Measurements from ENCODE around the gene FSTL4. TPM values are rescaled to one million over a fixed set of nuclear protein-coding genes. Genes with fewer than 3 reads are reported as not detected.

The FSTL4 gene
- total RNA-seq, 2 donors from 2014 or later, result 4.4 to 5.5 TPM

DNA sequence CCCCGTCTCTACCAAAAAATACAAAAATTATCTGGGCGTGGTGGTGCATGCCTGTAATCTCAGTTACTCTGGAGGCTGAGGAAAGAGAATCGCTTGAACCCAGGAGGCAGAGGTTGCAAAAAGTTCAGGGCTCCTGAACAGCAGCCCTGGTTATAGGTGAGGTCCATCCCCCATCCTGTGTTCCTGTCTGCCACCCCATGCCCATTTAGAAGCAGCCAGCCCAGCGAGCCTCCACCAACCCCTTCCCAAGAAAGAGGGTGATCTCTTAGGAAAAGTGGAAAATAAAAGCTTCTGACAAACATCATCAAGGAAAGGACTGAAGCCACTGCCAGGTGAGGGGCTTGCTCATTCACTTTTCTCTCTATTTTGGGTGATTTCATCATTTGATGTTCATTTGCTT, 55.8 kb downstream of the FSTL4 start:
- Histone ChIP-seq H3K9me3 (ENCODE audit: control insufficient read depth, low read length) (no peaks in the 10 kb centered on the region), H3K27me3 (ENCODE audit: control insufficient read depth, insufficient read depth, low read length, poor library complexity, severe bottlenecking) (no peaks in the 10 kb centered on the region), H3K9ac (ENCODE audit: extremely low read depth, low read length, poor library complexity, severe bottlenecking) (no peak overlapping the region), H3K4me1 (ENCODE audit: control insufficient read depth, insufficient read depth, low read length) (peaks cover 8% of the 10 kb centered on the region), H3K36me3 (ENCODE audit: control insufficient read depth, insufficient read depth, low read length) (no peaks in the 10 kb centered on the region), H3K27ac (ENCODE audit: low read depth, low read length) (no peak overlapping the region), H3K4me3 (ENCODE audit: low read length) (no peak overlapping the region)
- Mint-ChIP-seq H3K4me1 (peaks cover 10% of the 10 kb centered on the region), H3K9me3 (no peaks in the 10 kb centered on the region), H3K4me3 (no peak overlapping the region), H3K27ac (no peak overlapping the region), H3K27me3 (ENCODE audit: insufficient read depth) (peaks cover 5% of the 10 kb centered on the region), H3K36me3 (ENCODE audit: low read depth) (no peaks in the 10 kb centered on the region)
- TF ChIP-seq, protein P1, sequence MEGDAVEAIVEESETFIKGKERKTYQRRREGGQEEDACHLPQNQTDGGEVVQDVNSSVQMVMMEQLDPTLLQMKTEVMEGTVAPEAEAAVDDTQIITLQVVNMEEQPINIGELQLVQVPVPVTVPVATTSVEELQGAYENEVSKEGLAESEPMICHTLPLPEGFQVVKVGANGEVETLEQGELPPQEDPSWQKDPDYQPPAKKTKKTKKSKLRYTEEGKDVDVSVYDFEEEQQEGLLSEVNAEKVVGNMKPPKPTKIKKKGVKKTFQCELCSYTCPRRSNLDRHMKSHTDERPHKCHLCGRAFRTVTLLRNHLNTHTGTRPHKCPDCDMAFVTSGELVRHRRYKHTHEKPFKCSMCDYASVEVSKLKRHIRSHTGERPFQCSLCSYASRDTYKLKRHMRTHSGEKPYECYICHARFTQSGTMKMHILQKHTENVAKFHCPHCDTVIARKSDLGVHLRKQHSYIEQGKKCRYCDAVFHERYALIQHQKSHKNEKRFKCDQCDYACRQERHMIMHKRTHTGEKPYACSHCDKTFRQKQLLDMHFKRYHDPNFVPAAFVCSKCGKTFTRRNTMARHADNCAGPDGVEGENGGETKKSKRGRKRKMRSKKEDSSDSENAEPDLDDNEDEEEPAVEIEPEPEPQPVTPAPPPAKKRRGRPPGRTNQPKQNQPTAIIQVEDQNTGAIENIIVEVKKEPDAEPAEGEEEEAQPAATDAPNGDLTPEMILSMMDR (conservative IDR thresholded peaks at IDR 0.05), result no peak
- no peak for DNase-seq
- WGBS, 2 experiments (ENCODE audit: insufficient coverage in 1 of 2, insufficient read length in 1 of 2), result 74 to 93% methylated on average over 2 to 4 of the region's 4 CpGs

DNA sequence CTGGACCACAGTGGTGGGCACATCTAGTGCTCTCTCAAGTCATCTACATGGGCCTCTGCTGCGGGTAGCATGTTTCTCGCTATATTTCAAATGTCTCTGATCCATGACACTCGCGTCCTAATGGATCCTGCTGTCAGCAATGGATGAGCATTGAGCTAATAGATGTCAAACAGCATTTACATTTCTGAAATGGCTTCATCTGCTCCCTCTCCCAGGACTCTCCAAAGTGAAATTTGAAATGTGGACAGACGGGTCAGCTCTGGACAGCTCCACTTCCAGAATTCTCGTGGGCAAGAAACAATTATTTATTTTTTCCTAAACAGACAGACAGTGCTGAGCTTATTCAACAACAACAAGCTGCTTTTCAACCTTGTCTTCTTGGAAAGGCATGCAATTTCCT, 58.1 kb downstream of the FSTL4 start:
- no peaks in the 10 kb centered on the region for H3K36me3 Mint-ChIP-seq (ENCODE audit: low read depth)
- H3K9me3 Mint-ChIP-seq, result no peaks in the 10 kb centered on the region
- peaks cover 5% of the 10 kb centered on the region for H3K27me3 Mint-ChIP-seq (ENCODE audit: insufficient read depth)
- H3K4me1 Mint-ChIP-seq, result peaks cover 10% of the 10 kb centered on the region
- no peak overlapping the region for H3K27ac ChIP-seq (ENCODE audit: low read depth, low read length)
- H3K27me3 ChIP-seq (ENCODE audit: control insufficient read depth, insufficient read depth, low read length, poor library complexity, severe bottlenecking), result no peaks in the 10 kb centered on the region
- H3K4me3 Mint-ChIP-seq, result no peak overlapping the region
- no peak overlapping the region for H3K27ac Mint-ChIP-seq
- no peak overlapping the region for H3K4me3 ChIP-seq (ENCODE audit: low read length)
- TF ChIP-seq, protein P1 (conservative IDR thresholded peaks at IDR 0.05), result no peak
- 94 to 98% methylated on average over 4 to 6 of the region's 6 CpGs for WGBS, 2 experiments (ENCODE audit: insufficient coverage in 1 of 2, insufficient read length in 1 of 2)
- no peak overlapping the region for H3K9ac ChIP-seq (ENCODE audit: extremely low read depth, low read length, poor library complexity, severe bottlenecking)
- no peaks in the 10 kb centered on the region for H3K36me3 ChIP-seq (ENCODE audit: control insufficient read depth, insufficient read depth, low read length)
- no peak for DNase-seq
- peaks cover 8% of the 10 kb centered on the region for H3K4me1 ChIP-seq (ENCODE audit: control insufficient read depth, insufficient read depth, low read length)
- H3K9me3 ChIP-seq (ENCODE audit: control insufficient read depth, low read length), result no peaks in the 10 kb centered on the region

DNA sequence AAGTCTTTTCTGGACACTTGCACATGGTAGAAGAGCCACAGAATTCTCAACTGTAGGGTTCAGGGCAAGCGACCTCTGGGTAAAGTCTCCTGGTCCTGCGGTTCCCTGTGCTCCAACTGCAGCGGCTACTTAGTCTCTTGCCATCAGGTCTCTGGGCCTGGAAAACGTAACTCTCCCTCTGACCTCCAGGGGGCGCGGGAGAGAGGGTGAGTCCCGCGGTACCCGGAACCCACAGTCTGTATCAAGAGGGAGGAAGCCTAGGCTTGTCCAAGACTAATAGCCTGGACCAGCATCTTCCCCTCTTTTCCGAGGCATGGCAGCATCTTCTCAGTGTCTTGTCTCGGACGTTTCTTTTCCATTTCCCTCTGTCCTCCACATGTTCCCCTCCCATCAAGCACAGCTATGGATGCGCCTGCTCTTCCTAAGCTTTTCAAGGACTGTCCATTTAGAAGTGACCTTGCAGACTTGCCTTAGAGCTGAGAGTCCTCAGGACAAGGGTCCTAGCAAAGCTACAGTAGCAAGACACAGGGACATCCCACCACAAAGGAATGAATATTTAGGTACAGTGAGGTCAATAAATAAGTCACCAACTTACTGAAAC, 59.3 kb downstream of the FSTL4 start:
- no peaks in the 10 kb centered on the region for H3K9me3 ChIP-seq (ENCODE audit: control insufficient read depth, low read length)
- no peak overlapping the region for H3K27ac ChIP-seq (ENCODE audit: low read depth, low read length)
- no peak overlapping the region for H3K27ac Mint-ChIP-seq
- H3K27me3 ChIP-seq (ENCODE audit: control insufficient read depth, insufficient read depth, low read length, poor library complexity, severe bottlenecking), result no peaks in the 10 kb centered on the region
- H3K4me1 Mint-ChIP-seq, result peaks cover 10% of the 10 kb centered on the region
- H3K4me3 ChIP-seq (ENCODE audit: low read length), result no peak overlapping the region
- 22 to 37% methylated on average over 9 to 13 of the region's 13 CpGs for WGBS, 2 experiments (ENCODE audit: insufficient coverage in 1 of 2, insufficient read length in 1 of 2)
- TF ChIP-seq, protein P1 (conservative IDR thresholded peaks at IDR 0.05), result peak; percentile 89
- H3K36me3 Mint-ChIP-seq (ENCODE audit: low read depth), result no peaks in the 10 kb centered on the region
- H3K9me3 Mint-ChIP-seq, result no peaks in the 10 kb centered on the region
- H3K9ac ChIP-seq (ENCODE audit: extremely low read depth, low read length, poor library complexity, severe bottlenecking), result no peak overlapping the region
- H3K4me1 ChIP-seq (ENCODE audit: control insufficient read depth, insufficient read depth, low read length), result peaks cover 8% of the 10 kb centered on the region
- peaks cover 5% of the 10 kb centered on the region for H3K27me3 Mint-ChIP-seq (ENCODE audit: insufficient read depth)
- H3K36me3 ChIP-seq (ENCODE audit: control insufficient read depth, insufficient read depth, low read length), result no peaks in the 10 kb centered on the region
- DNase-seq, result peak; percentile 91
- no peak overlapping the region for H3K4me3 Mint-ChIP-seq
